ENCODE measurements around the gene CAMTA2.

DNA sequence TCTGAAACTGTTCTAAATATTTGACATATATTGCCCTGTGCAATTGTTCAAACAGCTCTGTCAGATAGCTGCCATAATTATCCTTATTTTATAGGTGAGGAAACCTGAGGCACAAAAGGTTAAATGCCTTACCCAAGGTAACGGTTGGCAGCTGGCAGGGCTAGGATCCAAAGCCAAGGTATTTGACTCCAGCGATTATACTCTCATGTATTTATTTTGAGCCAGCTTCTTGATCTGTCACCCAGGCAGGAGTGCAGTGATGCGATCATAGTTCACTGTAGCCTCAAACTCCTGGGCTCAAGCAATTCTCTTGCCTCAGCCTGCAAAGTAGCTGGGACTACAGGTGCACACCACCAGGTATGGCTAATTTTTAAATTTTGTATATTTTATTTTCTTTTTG is 29.4 kb downstream of the CAMTA2 start:
- TF ChIP-seq, protein P1, sequence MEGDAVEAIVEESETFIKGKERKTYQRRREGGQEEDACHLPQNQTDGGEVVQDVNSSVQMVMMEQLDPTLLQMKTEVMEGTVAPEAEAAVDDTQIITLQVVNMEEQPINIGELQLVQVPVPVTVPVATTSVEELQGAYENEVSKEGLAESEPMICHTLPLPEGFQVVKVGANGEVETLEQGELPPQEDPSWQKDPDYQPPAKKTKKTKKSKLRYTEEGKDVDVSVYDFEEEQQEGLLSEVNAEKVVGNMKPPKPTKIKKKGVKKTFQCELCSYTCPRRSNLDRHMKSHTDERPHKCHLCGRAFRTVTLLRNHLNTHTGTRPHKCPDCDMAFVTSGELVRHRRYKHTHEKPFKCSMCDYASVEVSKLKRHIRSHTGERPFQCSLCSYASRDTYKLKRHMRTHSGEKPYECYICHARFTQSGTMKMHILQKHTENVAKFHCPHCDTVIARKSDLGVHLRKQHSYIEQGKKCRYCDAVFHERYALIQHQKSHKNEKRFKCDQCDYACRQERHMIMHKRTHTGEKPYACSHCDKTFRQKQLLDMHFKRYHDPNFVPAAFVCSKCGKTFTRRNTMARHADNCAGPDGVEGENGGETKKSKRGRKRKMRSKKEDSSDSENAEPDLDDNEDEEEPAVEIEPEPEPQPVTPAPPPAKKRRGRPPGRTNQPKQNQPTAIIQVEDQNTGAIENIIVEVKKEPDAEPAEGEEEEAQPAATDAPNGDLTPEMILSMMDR (IDR thresholded peaks at IDR 0.05), result no peak
- TF ChIP-seq EP300 (IDR thresholded peaks at IDR 0.05), result no peak

Data from tibial nerve (tissue), 4 donors.